Vagina (tissue), 2 donors: ENCODE measurements around the gene OR4D9. TPM values are rescaled to one million over a fixed set of nuclear protein-coding genes. Genes with fewer than 3 reads are reported as not detected.

Experiments
- DNase-seq, 2 donors: peaks; one replicate each; pipeline ENCODE4 v3.0.0-alpha.2; 2017; ENCODE audit errors: extremely low spot score in 2 of 2
- H3K27ac ChIP-seq: fragments of 200-600 bp; sonication (generic); one replicate; pipeline ENCODE4 v1.5.1; 2019
- H3K27me3 ChIP-seq: fragments of 200-600 bp; sonication (generic); one replicate; pipeline ENCODE4 v1.5.1; 2019
- H3K36me3 ChIP-seq, 2 donors: fragments of 200-600 bp; sonication (generic); one replicate each; pipeline ENCODE4 v1.5.1; 2017 to 2019
- H3K4me1 ChIP-seq: fragments of 200-600 bp; sonication (generic); one replicate; pipeline ENCODE4 v1.5.1; 2019
- H3K4me3 ChIP-seq, 2 donors: fragments of 200-600 bp; sonication (generic); 1 replicate in 1 of 2; 2 replicates in 1 of 2; pipeline ENCODE4 v1.5.1; 2016 to 2019
- H3K9me3 ChIP-seq: fragments of 200-600 bp; sonication (generic); one replicate; pipeline ENCODE4 v1.5.1; 2019
- CTCF ChIP-seq, 3 experiments: fragments of 450-650 bp in 2 of 3; fragments of 200-600 bp in 1 of 3; sonication (generic) in 1 of 3; IDR thresholded peaks; one replicate each; pipeline ENCODE4 v1.5.1; 2017 to 2019; ENCODE audit warnings: antibody characterized with exemption in 3 of 3, mild to moderate bottlenecking in 2 of 3, moderate library complexity in 2 of 3
- POLR2A ChIP-seq, 2 donors: fragments of 450-650 bp; IDR thresholded peaks; one replicate each; pipeline ENCODE4 v1.6.1; 2017; ENCODE audit warnings: antibody characterized with exemption in 2 of 2, mild to moderate bottlenecking in 2 of 2, moderate library complexity in 2 of 2
- POLR2AphosphoS5 ChIP-seq, 2 donors: sonication (generic); formaldehyde crosslinking; IDR thresholded peaks; one replicate each; pipeline ENCODE4 v1.9.0; 2017; ENCODE audit warnings: antibody characterized with exemption in 2 of 2, mild to moderate bottlenecking in 2 of 2, low read depth in 1 of 2; ENCODE audit not compliant: insufficient read depth in 1 of 2
- intact Hi-C: fragments of 100-400 bp; cut with DNase I; formaldehyde crosslinking; loops from one replicate; pipeline ENCODE4 v1.15.1; 2023
- total RNA-seq: library from RNA; depleted of rRNA; stranded (reverse); fragments of >200 nt; gene quantifications from one replicate; pipeline ENCODE4 v1.2.3, GENCODE V29; 2016

Gene OR4D9
- total RNA-seq, 1 donor from 2014 or later = not detected

DNA sequence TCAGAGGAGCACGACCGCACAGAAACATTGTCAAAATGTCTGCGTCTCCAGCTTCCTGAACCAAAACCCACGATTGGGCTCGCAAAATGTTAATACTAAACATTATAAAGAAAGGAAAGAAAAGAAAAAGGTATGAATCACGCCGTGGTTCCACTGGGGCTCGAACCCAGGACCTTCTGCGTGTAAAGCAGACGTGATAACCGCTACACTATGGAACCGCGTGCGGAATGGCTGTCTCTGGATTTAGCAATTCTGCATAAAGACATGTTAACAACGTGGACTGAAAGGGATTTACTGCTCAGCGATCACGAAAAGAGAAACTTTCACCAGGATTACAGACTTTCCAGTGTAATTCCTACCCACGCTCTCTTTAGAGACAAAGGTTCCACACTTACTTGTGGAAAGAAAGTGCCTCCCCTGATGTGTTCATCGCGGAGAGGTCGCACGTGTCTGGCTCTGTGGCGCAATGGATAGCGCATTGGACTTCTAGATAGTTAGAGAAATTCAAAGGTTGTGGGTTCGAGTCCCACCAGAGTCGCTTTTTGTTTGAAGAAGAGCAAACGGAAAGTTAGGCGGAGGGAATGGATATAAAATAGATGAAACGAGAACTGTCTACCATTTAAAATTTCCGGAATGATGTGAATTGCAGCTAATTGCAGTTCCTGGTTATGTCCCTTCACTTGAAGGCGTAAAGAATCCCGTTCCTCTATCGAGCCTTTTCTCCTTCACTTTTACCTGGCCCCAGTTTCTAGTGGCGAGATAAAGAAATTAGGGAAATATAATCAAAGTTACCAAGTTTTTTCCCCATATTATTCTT lies 39.7 kb downstream of the OR4D9 start:
- no peaks in the 10 kb centered on the region for H3K4me1 ChIP-seq
- H3K9me3 ChIP-seq = no peaks in the 10 kb centered on the region
- intact Hi-C loops = no loop called here
- peak overlapping the region; percentile 52 to 60 for H3K4me3 ChIP-seq
- H3K27ac ChIP-seq = peak overlapping the region; percentile 91
- H3K36me3 ChIP-seq = no peaks in the 10 kb centered on the region
- TF ChIP-seq POLR2A (IDR thresholded peaks at IDR 0.05) (no peak), POLR2AphosphoS5 (IDR thresholded peaks at IDR 0.05; ENCODE audit: insufficient read depth in 1 of 2, low read depth in 1 of 2) (peak in 1 of 2 donors; percentile 70)
- no peaks in the 10 kb centered on the region for H3K27me3 ChIP-seq
- no peak for DNase-seq

- intact Hi-C loops = no loop called here
- H3K4me3 ChIP-seq = peak overlapping the region; percentile 52 to 60
- H3K27me3 ChIP-seq = no peaks in the 10 kb centered on the region
- H3K4me1 ChIP-seq = no peaks in the 10 kb centered on the region
- H3K9me3 ChIP-seq = no peaks in the 10 kb centered on the region
- H3K36me3 ChIP-seq = no peaks in the 10 kb centered on the region
- H3K27ac ChIP-seq = peak overlapping the region; percentile 91
- no peak for DNase-seq
- TF ChIP-seq POLR2AphosphoS5 (IDR thresholded peaks at IDR 0.05; ENCODE audit: insufficient read depth in 1 of 2, low read depth in 1 of 2) (no peak), POLR2A (IDR thresholded peaks at IDR 0.05) (no peak), CTCF (IDR thresholded peaks at IDR 0.05) (no peak)
These were observed 40.6 kb downstream of the OR4D9 start for GRCh38 chr11:59551659-59552521.

DNA sequence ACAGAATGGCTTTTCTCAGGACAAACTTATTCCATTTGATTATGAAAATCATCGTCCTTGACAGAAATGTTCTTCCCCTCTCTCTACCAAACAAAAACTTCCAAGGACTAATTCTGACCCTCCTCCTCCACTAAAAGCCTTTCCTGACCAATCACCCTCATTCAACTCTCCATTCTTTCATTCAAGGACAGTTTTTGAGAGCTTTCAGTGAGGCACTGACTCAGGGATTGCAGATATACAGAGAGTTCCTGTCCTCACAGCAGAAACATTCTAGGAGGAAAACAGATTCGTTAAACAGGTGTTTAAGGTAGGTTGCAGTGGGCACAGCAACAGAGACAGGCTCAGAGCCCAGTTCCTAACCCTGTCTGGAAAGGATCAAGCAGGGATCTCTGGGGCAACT lies 41.5 kb downstream of the OR4D9 start:
- no peak for DNase-seq
- H3K36me3 ChIP-seq = no peaks in the 10 kb centered on the region
- H3K4me3 ChIP-seq = no peak overlapping the region
- H3K4me1 ChIP-seq = peaks cover 2% of the 10 kb centered on the region
- H3K27ac ChIP-seq = peak overlapping the region; percentile 22
- no peaks in the 10 kb centered on the region for H3K27me3 ChIP-seq
- no peaks in the 10 kb centered on the region for H3K9me3 ChIP-seq
- intact Hi-C loops = no loop called here
- no peak for TF ChIP-seq POLR2AphosphoS5 (IDR thresholded peaks at IDR 0.05; ENCODE audit: insufficient read depth in 1 of 2, low read depth in 1 of 2)
- TF ChIP-seq POLR2A (IDR thresholded peaks at IDR 0.05) = no peak
- no peak for TF ChIP-seq CTCF (IDR thresholded peaks at IDR 0.05)

GRCh38 chr11:59553323-59553722 lies 42.0 kb downstream of the OR4D9 start:
- Histone ChIP-seq H3K27ac (no peak overlapping the region), H3K4me3 (no peak overlapping the region), H3K36me3 (no peaks in the 10 kb centered on the region), H3K27me3 (no peaks in the 10 kb centered on the region), H3K9me3 (no peaks in the 10 kb centered on the region), H3K4me1 (peaks cover 6% of the 10 kb centered on the region)
- TF ChIP-seq CTCF (IDR thresholded peaks at IDR 0.05) = no peak
- TF ChIP-seq POLR2AphosphoS5 (IDR thresholded peaks at IDR 0.05; ENCODE audit: insufficient read depth in 1 of 2, low read depth in 1 of 2) = no peak
- TF ChIP-seq POLR2A (IDR thresholded peaks at IDR 0.05) = no peak
- intact Hi-C loops = no loop called here
- DNase-seq = no peak

GRCh38 chr11:59555601-59556114 lies 44.3 kb downstream of the OR4D9 start:
- Histone ChIP-seq H3K27ac (peak overlapping the region; percentile 55), H3K27me3 (no peaks in the 10 kb centered on the region), H3K9me3 (no peaks in the 10 kb centered on the region), H3K36me3 (no peaks in the 10 kb centered on the region), H3K4me1 (peaks cover 13% of the 10 kb centered on the region), H3K4me3 (peak overlapping the region; percentile 14 to 31)
- intact Hi-C loops = no loop called here
- TF ChIP-seq POLR2AphosphoS5 (IDR thresholded peaks at IDR 0.05; ENCODE audit: insufficient read depth in 1 of 2, low read depth in 1 of 2) = no peak
- TF ChIP-seq POLR2A (IDR thresholded peaks at IDR 0.05) = no peak
- TF ChIP-seq CTCF (IDR thresholded peaks at IDR 0.05) = no peak
- no peak for DNase-seq
